HepG2 (cell line): Measurements from ENCODE around the gene TMEM132D.

Experiments used
- CBFB ChIP-seq: sonication (generic); formaldehyde crosslinking; IDR thresholded peaks from 2 replicates; pipeline ENCODE4 v1.4.0; 2020; ENCODE audit warnings: missing genetic modification reagents
- CHD4 ChIP-seq: fragments of 200-600 bp; sonication (generic); IDR thresholded peaks from 2 replicates; pipeline ENCODE4 v1.7.0; 2017; ENCODE audit warnings: mild to moderate bottlenecking, low read length, borderline replicate concordance
- ESRRA ChIP-seq: sonication (generic); formaldehyde crosslinking; IDR thresholded peaks from 2 replicates; pipeline ENCODE4 v1.5.1; 2020; ENCODE audit warnings: mild to moderate bottlenecking, low read depth, missing genetic modification reagents
- FOXA1 ChIP-seq, 2 experiments: fragments of 450-650 bp in 1 of 2; sonication (generic) in 1 of 2; formaldehyde crosslinking in 1 of 2; IDR thresholded peaks; 2 replicates each; pipeline versions ENCODE4 v1.4.0 to v1.6.1; 2016 to 2020; ENCODE audit warnings: missing genetic modification reagents in 1 of 2
- GTF2F1 ChIP-seq: fragments of 150-350 bp; IDR thresholded peaks from 2 replicates; pipeline ENCODE4 v1.6.1; 2014; ENCODE audit warnings: low read length
- HHEX ChIP-seq: IDR thresholded peaks from 2 replicates; pipeline ENCODE4 v1.6.1; 2016; ENCODE audit warnings: control low read depth
- POLR2AphosphoS5 ChIP-seq: IDR thresholded peaks from 2 replicates; pipeline ENCODE4 v1.6.1; 2012; ENCODE audit warnings: low read depth, low read length
- USF2 ChIP-seq, 2 experiments: sonication (generic) in 1 of 2; formaldehyde crosslinking in 1 of 2; IDR thresholded peaks; 2 replicates each; pipeline versions ENCODE4 v1.5.1 to v1.6.1; 2011 to 2020; ENCODE audit warnings: borderline replicate concordance in 1 of 2, low read depth in 1 of 2, low read length in 1 of 2, mild to moderate bottlenecking in 1 of 2, missing genetic modification reagents in 1 of 2, moderate library complexity in 1 of 2
- TF ChIP-seq, protein P1 (sequence below): IDR thresholded peaks from 2 replicates; pipeline ENCODE4 v1.6.1; 2016
- TF ChIP-seq, protein P2 (sequence below): sonication (generic); formaldehyde crosslinking; IDR thresholded peaks from 2 replicates; pipeline ENCODE4 v1.5.0; 2020; ENCODE audit warnings: missing genetic modification reagents

- TF ChIP-seq GTF2F1 (no peak), HHEX (CRISPR knock-in tag) (no peak), CBFB (CRISPR knock-in tag) (no peak), POLR2AphosphoS5 (no peak), FOXA1 (IDR thresholded peaks at IDR 0.05) (no peak), FOXA1 (CRISPR knock-in tag; IDR thresholded peaks at IDR 0.05) (no peak), CHD4 (no peak), USF2 (IDR thresholded peaks at IDR 0.05; ENCODE audit: low read depth, low read length) (no peak), USF2 (CRISPR knock-in tag; IDR thresholded peaks at IDR 0.05; ENCODE audit: borderline replicate concordance) (no peak), ESRRA (CRISPR knock-in tag) (no peak)
- TF ChIP-seq, protein P1, sequence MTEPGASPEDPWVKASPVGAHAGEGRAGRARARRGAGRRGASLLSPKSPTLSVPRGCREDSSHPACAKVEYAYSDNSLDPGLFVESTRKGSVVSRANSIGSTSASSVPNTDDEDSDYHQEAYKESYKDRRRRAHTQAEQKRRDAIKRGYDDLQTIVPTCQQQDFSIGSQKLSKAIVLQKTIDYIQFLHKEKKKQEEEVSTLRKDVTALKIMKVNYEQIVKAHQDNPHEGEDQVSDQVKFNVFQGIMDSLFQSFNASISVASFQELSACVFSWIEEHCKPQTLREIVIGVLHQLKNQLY, result no peak
- TF ChIP-seq, protein P2, sequence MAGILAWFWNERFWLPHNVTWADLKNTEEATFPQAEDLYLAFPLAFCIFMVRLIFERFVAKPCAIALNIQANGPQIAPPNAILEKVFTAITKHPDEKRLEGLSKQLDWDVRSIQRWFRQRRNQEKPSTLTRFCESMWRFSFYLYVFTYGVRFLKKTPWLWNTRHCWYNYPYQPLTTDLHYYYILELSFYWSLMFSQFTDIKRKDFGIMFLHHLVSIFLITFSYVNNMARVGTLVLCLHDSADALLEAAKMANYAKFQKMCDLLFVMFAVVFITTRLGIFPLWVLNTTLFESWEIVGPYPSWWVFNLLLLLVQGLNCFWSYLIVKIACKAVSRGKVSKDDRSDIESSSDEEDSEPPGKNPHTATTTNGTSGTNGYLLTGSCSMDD (CRISPR knock-in tag), result no peak
Measured at GRCh38 chr12:129063600-129063999, 840.2 kb downstream of the TMEM132D start.
